H1 (cell line): Measurements from ENCODE around the gene ACP2. TPM values are rescaled to one million over a fixed set of nuclear protein-coding genes. Genes with fewer than 3 reads are reported as not detected.

ENCODE experiments used
- ATF3 ChIP-seq: IDR thresholded peaks from 2 replicates; pipeline ENCODE4 v1.6.1; 2011; ENCODE audit warnings: low read depth, mild to moderate bottlenecking, low read length; ENCODE audit not compliant: insufficient read depth
- BRCA1 ChIP-seq: IDR thresholded peaks from 2 replicates; pipeline ENCODE4 v1.6.1; 2012; ENCODE audit warnings: low read depth, low read length, improper control_type of control experiment
- CBX5 ChIP-seq: fragments of 300-800, 300-1000 bp; sonication (generic); IDR thresholded peaks from 2 replicates; pipeline ENCODE4 v1.7.1; 2016; ENCODE audit warnings: antibody characterized with exemption, low read length, low read depth
- CBX8 ChIP-seq: fragments of 300-800, 300-1000 bp; sonication (generic); IDR thresholded peaks from 2 replicates; pipeline ENCODE4 v1.7.1; 2016; ENCODE audit warnings: low read depth, low read length, borderline replicate concordance
- CTBP2 ChIP-seq: IDR thresholded peaks from 2 replicates; pipeline ENCODE4 v1.7.0; 2011; ENCODE audit warnings: borderline replicate concordance, mild to moderate bottlenecking, moderate library complexity, mixed read lengths, low read length; ENCODE audit not compliant: insufficient read depth, insufficient read length
- EGR1 ChIP-seq: IDR thresholded peaks from 2 replicates; pipeline ENCODE4 v1.6.1; 2011; ENCODE audit warnings: low read depth, low read length, borderline replicate concordance
- EZH2 ChIP-seq: fragments of 200-600 bp; sonication (generic); IDR thresholded peaks from 2 replicates; pipeline ENCODE4 v1.7.1; 2012; ENCODE audit warnings: low read depth, mild to moderate bottlenecking, moderate library complexity, low read length, inconsistent platforms; ENCODE audit not compliant: severe bottlenecking
- FOSL1 ChIP-seq: IDR thresholded peaks from 2 replicates; pipeline ENCODE4 v1.6.1; 2011; ENCODE audit warnings: mild to moderate bottlenecking, low read depth, low read length, moderate library complexity; ENCODE audit not compliant: insufficient read depth
- HDAC6 ChIP-seq: IDR thresholded peaks from one replicate; pipeline ENCODE4 v1.7.1; 2012; ENCODE audit warnings: low read depth, mild to moderate bottlenecking, inconsistent platforms, low read length, moderate library complexity
- JUND ChIP-seq: IDR thresholded peaks from 2 replicates; pipeline ENCODE4 v1.6.1; 2011; ENCODE audit warnings: mild to moderate bottlenecking, improper control_type of control experiment, low read length
- KDM4A ChIP-seq: IDR thresholded peaks from one replicate; pipeline ENCODE4 v1.7.1; 2012; ENCODE audit warnings: low read depth, mild to moderate bottlenecking, moderate library complexity, low read length, inconsistent platforms; ENCODE audit not compliant: severe bottlenecking
- KDM5A ChIP-seq: fragments of 200-600 bp; IDR thresholded peaks from 2 replicates; pipeline ENCODE4 v1.7.1; 2012; ENCODE audit warnings: mild to moderate bottlenecking, low read length, inconsistent platforms, mixed read lengths
- POLR2A ChIP-seq, 2 experiments: IDR thresholded peaks; 1 replicate in 1 of 2; 2 replicates in 1 of 2; pipeline ENCODE4 v1.6.1; 2011; ENCODE audit warnings: low read depth in 2 of 2, low read length in 2 of 2, mild to moderate bottlenecking in 2 of 2; ENCODE audit errors: control extremely low read depth in 1 of 2
- POU5F1 ChIP-seq: IDR thresholded peaks from 2 replicates; pipeline ENCODE4 v1.6.1; 2011; ENCODE audit warnings: low read depth, mild to moderate bottlenecking, low read length, moderate library complexity
- RNF2 ChIP-seq: fragments of 200-900, 300-1000 bp; sonication (generic); IDR thresholded peaks from 2 replicates; pipeline ENCODE4 v1.7.1; 2016; ENCODE audit warnings: borderline replicate concordance, low read depth, mild to moderate bottlenecking, antibody characterized with exemption, low read length; ENCODE audit not compliant: poor library complexity, severe bottlenecking; ENCODE audit errors: missing control alignments
- SIRT6 ChIP-seq: IDR thresholded peaks from one replicate; pipeline ENCODE4 v1.7.1; 2012; ENCODE audit warnings: low read length, inconsistent platforms
- SIX5 ChIP-seq: IDR thresholded peaks from 2 replicates; pipeline ENCODE4 v1.6.1; 2011; ENCODE audit warnings: mild to moderate bottlenecking, low read depth, low read length
- SP1 ChIP-seq: IDR thresholded peaks from 2 replicates; pipeline ENCODE4 v1.6.1; 2011; ENCODE audit warnings: low read depth, low read length
- SP2 ChIP-seq: IDR thresholded peaks from 2 replicates; pipeline ENCODE4 v1.6.1; 2012; ENCODE audit warnings: mild to moderate bottlenecking, low read length, inconsistent platforms
- SRF ChIP-seq: IDR thresholded peaks from 2 replicates; pipeline ENCODE4 v1.6.1; 2011; ENCODE audit warnings: mild to moderate bottlenecking, low read depth, low read length, moderate library complexity
- TAF1 ChIP-seq: IDR thresholded peaks from 2 replicates; pipeline ENCODE4 v1.6.1; 2011; ENCODE audit warnings: mild to moderate bottlenecking, low read depth, low read length
- TCF12 ChIP-seq: IDR thresholded peaks from 2 replicates; pipeline ENCODE4 v1.6.1; 2011; ENCODE audit warnings: low read depth, mild to moderate bottlenecking, low read length
- TEAD4 ChIP-seq: IDR thresholded peaks from 2 replicates; pipeline ENCODE4 v1.6.1; 2012; ENCODE audit warnings: low read depth, low read length, inconsistent platforms, mixed read lengths
- YY1 ChIP-seq: IDR thresholded peaks from 2 replicates; pipeline ENCODE4 v1.6.1; 2011; ENCODE audit warnings: low read depth, mild to moderate bottlenecking, low read length
- polyA plus RNA-seq, 7 experiments: library from polyadenylated mRNA; depleted of rRNA in 3 of 7; stranded (reverse) in 5 of 7; unstranded in 2 of 7; fragments of >200 nt in 5 of 7; fragments of 200-250 nt in 2 of 7; gene quantifications; 1 replicate in 5 of 7; 2 replicates in 1 of 7; 4 replicates in 1 of 7; pipeline versions ENCODE4 v1.2.1 to v1.2.3, GENCODE V29; 2011 to 2013; ENCODE audit warnings: missing spikeins in 2 of 7, mixed read lengths in 2 of 7
- total RNA-seq: library from RNA; stranded (reverse); fragmentation: NEBNext Ultra II Directional; extraction: Animal tissue kit (Norgen Biotek cat#: 25700); gene quantifications from 2 replicates; pipeline ENCODE4 v1.2.1, GENCODE V29; 2021

Gene ACP2
- total and polyA plus RNA-seq, 2 of the 8 experiments (the other 6 are each of a cell fraction or from before 2014, with no cell fraction given): 17.8 to 19.8 TPM

DNA sequence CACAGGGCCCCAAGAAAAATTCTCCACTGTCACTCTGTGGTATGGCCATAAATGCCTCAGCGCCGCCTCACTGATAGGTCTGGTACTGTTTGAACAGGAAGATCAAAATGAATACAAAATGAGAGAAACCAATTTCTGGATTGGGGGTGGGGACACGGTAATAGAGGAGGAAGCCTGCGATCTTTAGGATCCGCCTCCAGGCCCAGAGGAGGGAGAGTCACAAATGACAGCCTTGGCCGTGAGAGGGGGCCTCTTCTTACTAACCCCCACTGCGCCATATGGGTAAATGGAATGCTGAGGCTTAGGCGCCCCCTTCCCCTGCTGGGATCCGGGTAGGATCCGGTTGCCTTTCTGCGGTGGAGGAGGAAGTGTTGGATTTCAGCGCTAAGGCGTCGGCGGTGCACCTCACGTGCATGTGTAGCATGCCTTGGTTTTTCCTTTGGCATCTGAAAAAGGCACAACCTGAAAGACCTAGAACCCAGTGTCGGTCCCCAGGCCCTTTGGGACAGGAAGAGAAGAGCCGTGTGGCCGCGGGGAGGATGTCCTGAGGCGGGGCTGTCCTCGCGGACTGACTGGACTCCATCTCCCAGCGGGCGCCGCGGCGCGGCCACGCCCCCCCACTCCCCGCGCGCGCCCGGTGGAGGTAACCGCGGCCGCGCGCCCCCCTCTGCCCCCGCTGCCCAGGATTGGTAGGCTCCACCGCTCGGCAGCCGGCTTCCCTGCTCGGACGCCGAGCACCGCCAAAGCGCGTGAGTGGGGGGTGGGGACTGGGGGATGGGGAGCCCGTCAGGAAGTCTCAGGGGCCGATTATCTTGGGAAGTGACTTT is 20.6 kb upstream of the ACP2 start (continued):
- no peak for TF ChIP-seq POU5F1
- TF ChIP-seq YY1: no peak
- peak; percentile 58; the same call in 1 of the 2 replicates for TF ChIP-seq EGR1
- no peak for TF ChIP-seq SIRT6
- no peak for TF ChIP-seq KDM4A
- TF ChIP-seq FOSL1: no peak
- no peak; a peak in 1 of 3 replicates for TF ChIP-seq POLR2A (IDR thresholded peaks at IDR 0.05; ENCODE audit: control extremely low read depth in 1 of 2, low read depth in 2 of 2, low read length in 2 of 2)
- TF ChIP-seq TEAD4: no peak; the same call in 1 of the 2 replicates
- no peak for TF ChIP-seq CBX8
- TF ChIP-seq KDM5A: no peak
- TF ChIP-seq CTBP2: no peak
- TF ChIP-seq EZH2: no peak
- TF ChIP-seq SP1: peak; percentile 76
- no peak for TF ChIP-seq CBX5
- no peak; the same call in 1 of the 2 replicates for TF ChIP-seq TAF1
- no peak for TF ChIP-seq HDAC6
- TF ChIP-seq ATF3: no peak
- peak; percentile 18; the same call in 1 of the 2 replicates for TF ChIP-seq SIX5
- no peak for TF ChIP-seq SRF
- TF ChIP-seq JUND: peak; percentile 83
- no peak for TF ChIP-seq SP2
- TF ChIP-seq TCF12: 0 out of 2 replicates have a peak, but pooled peaks have one; percentile 6
- no peak for TF ChIP-seq BRCA1
- no peak for TF ChIP-seq RNF2
